Liver (tissue), 9 donors: ENCODE measurements around the gene LAMTOR4. TPM values are rescaled to one million over a fixed set of nuclear protein-coding genes. Genes with fewer than 3 reads are reported as not detected.

ENCODE experiments used
- DNase-seq: peaks from one replicate; pipeline ENCODE4 v3.0.0-alpha.2; 2017; ENCODE audit warnings: low spot score
- H3K27ac ChIP-seq, 2 donors: one replicate each; pipeline ENCODE4 v1.7.0; 2013; ENCODE audit warnings: inconsistent platforms in 2 of 2, low read length in 2 of 2, control low read depth in 1 of 2, low read depth in 1 of 2, mild to moderate bottlenecking in 1 of 2
- H3K27me3 ChIP-seq, 4 donors: one replicate each; pipeline versions ENCODE4 v1.6.1 to v1.7.0; 2013; ENCODE audit warnings: low read length in 3 of 4, inconsistent platforms in 1 of 4, mild to moderate bottlenecking in 1 of 4, moderate library complexity in 1 of 4; ENCODE audit not compliant: control insufficient read depth in 4 of 4, insufficient read depth in 4 of 4
- H3K36me3 ChIP-seq, 4 donors: one replicate each; pipeline versions ENCODE4 v1.6.1 to v1.7.0; 2013; ENCODE audit warnings: low read length in 3 of 4, mild to moderate bottlenecking in 3 of 4, low read depth in 1 of 4, moderate library complexity in 1 of 4; ENCODE audit not compliant: control insufficient read depth in 4 of 4, insufficient read depth in 3 of 4
- H3K4me1 ChIP-seq, 4 donors: one replicate each; pipeline versions ENCODE4 v1.6.1 to v1.7.0; 2013; ENCODE audit warnings: low read length in 3 of 4, mild to moderate bottlenecking in 3 of 4, moderate library complexity in 1 of 4; ENCODE audit not compliant: control insufficient read depth in 4 of 4, insufficient read depth in 4 of 4
- H3K4me3 ChIP-seq, 3 donors: one replicate each; pipeline versions ENCODE4 v1.6.1 to v1.7.0; 2013; ENCODE audit warnings: low read length in 3 of 3, control low read depth in 1 of 3, low read depth in 1 of 3, mild to moderate bottlenecking in 1 of 3
- H3K9ac ChIP-seq, 2 donors: one replicate each; pipeline ENCODE4 v1.7.0; 2013; ENCODE audit warnings: low read length in 2 of 2, mild to moderate bottlenecking in 2 of 2, moderate library complexity in 2 of 2, control low read depth in 1 of 2, low read depth in 1 of 2
- H3K9me3 ChIP-seq, 4 donors: one replicate each; pipeline versions ENCODE4 v1.6.1 to v1.7.0; 2013; ENCODE audit warnings: low read length in 3 of 4; ENCODE audit not compliant: control insufficient read depth in 4 of 4
- EGR1 ChIP-seq, 2 donors: IDR thresholded peaks; 2 replicates each; pipeline ENCODE4 v1.6.1; 2016 to 2018; ENCODE audit warnings: antibody characterized with exemption in 2 of 2, low read depth in 2 of 2
- FOXA1 ChIP-seq: IDR thresholded peaks from 2 replicates; pipeline ENCODE4 v1.6.1; 2016; ENCODE audit warnings: antibody characterized with exemption
- HNF4A ChIP-seq, 2 donors: conservative IDR thresholded peaks; 2 replicates each; pipeline ENCODE4 v1.6.1; 2016; ENCODE audit warnings: antibody characterized with exemption in 2 of 2, mild to moderate bottlenecking in 2 of 2
- HNF4G ChIP-seq: IDR thresholded peaks from 2 replicates; pipeline ENCODE4 v1.6.1; 2016; ENCODE audit warnings: antibody characterized with exemption
- JUND ChIP-seq, 2 donors: IDR thresholded peaks; 2 replicates each; pipeline ENCODE4 v1.6.1; 2016; ENCODE audit warnings: antibody characterized with exemption in 2 of 2
- NR2F2 ChIP-seq: IDR thresholded peaks from 2 replicates; pipeline ENCODE4 v1.6.1; 2016; ENCODE audit warnings: antibody characterized with exemption
- RAD21 ChIP-seq, 2 donors: IDR thresholded peaks; 2 replicates each; pipeline ENCODE4 v1.6.1; 2016; ENCODE audit warnings: antibody characterized with exemption in 2 of 2, mild to moderate bottlenecking in 2 of 2
- RXRA ChIP-seq, 2 donors: IDR thresholded peaks; 2 replicates each; pipeline ENCODE4 v1.6.1; 2017 to 2018; ENCODE audit warnings: antibody characterized with exemption in 2 of 2, mild to moderate bottlenecking in 1 of 2
- SP1 ChIP-seq: IDR thresholded peaks from 2 replicates; pipeline ENCODE4 v1.6.1; 2018; ENCODE audit warnings: antibody characterized with exemption, mild to moderate bottlenecking
- YY1 ChIP-seq: IDR thresholded peaks from 2 replicates; pipeline ENCODE4 v1.6.1; 2016; ENCODE audit warnings: antibody characterized with exemption, mild to moderate bottlenecking
- WGBS: extraction: QIAGEN DNeasy Blood & Tissue Kit; methylation state at CpG from one replicate; pipeline ENCODE4 v1.1.7; 2013; 5-methylcytosine and 5-hydroxymethylcytosine counted together
- polyA plus RNA-seq, 2 donors: library from polyadenylated mRNA; stranded (reverse) in 1 of 2; unstranded in 1 of 2; fragments of 200-250 nt in 1 of 2; fragments of >200 nt in 1 of 2; fragmentation: Nextera tagmentation in 1 of 2; extraction: Ambion mirVana in 1 of 2; gene quantifications; one replicate each; pipeline versions ENCODE4 v1.2.1 to v1.2.3, GENCODE V29; 2013 to 2015
- total RNA-seq, 2 donors: library from RNA; depleted of rRNA; stranded (reverse); fragments of >200 nt; gene quantifications; one replicate each; pipeline ENCODE4 v1.2.3, GENCODE V29; 2014
- TF ChIP-seq, protein P1 (sequence below): IDR thresholded peaks from 2 replicates; pipeline ENCODE4 v1.6.1; 2016; ENCODE audit warnings: antibody characterized with exemption
- TF ChIP-seq, protein P2 (sequence below): IDR thresholded peaks from 2 replicates; pipeline ENCODE4 v1.6.1; 2016; ENCODE audit warnings: antibody characterized with exemption
- TF ChIP-seq, protein P3 (sequence below): fragments of 150-350 bp; IDR thresholded peaks from 2 replicates; pipeline ENCODE4 v1.5.1; 2017; ENCODE audit warnings: improper control_type of control experiment, low read depth, low read length; ENCODE audit not compliant: missing input control
- TF ChIP-seq, protein P4 (sequence below): IDR thresholded peaks from 2 replicates; pipeline ENCODE4 v1.6.1; 2016; ENCODE audit warnings: antibody characterized with exemption
- donor health status: healthy.
- donor health status: healthy.
- donor health status: healthy.
- donor health status: healthy.
- donor health status: healthy.

LAMTOR4 gene
- total and polyA plus RNA-seq, 4 donors = 28.4 to 112 (median 57.7) TPM

DNA sequence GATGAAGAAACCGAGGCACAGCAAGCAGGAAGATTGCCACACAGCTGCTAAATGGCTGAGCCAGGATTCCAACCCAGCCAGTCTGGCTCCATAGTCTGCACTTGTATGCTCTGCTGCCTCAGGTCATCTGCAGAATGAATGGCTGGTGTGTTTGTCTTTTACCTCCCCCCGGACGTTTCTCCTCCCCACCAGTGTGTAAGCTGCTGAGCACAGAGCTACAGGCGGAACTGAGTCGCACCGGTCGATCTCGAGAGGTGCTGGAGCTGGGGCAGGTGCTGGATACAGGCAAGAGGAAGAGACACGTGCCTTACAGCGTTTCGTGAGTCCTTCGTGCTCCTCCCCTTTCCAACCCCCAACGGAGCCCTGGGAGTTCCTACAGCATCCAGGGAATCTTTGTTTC is 26.7 kb upstream of the LAMTOR4 start:
- DNase-seq = no peak
- H3K27me3 ChIP-seq = no peaks in the 10 kb centered on the region
- H3K27ac ChIP-seq = no peak overlapping the region
- WGBS = 57% methylated on average over 13 of the region's 13 CpGs
- peaks cover 6 to 37% (median 25%) of the 10 kb centered on the region in 4 donors for H3K4me1 ChIP-seq
- TF ChIP-seq, protein P1, sequence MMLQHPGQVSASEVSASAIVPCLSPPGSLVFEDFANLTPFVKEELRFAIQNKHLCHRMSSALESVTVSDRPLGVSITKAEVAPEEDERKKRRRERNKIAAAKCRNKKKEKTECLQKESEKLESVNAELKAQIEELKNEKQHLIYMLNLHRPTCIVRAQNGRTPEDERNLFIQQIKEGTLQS = no peak
- no peak for TF ChIP-seq RAD21 (IDR thresholded peaks at IDR 0.05)
- TF ChIP-seq, protein P2, sequence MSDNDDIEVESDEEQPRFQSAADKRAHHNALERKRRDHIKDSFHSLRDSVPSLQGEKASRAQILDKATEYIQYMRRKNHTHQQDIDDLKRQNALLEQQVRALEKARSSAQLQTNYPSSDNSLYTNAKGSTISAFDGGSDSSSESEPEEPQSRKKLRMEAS = no peak
- TF ChIP-seq, protein P3, sequence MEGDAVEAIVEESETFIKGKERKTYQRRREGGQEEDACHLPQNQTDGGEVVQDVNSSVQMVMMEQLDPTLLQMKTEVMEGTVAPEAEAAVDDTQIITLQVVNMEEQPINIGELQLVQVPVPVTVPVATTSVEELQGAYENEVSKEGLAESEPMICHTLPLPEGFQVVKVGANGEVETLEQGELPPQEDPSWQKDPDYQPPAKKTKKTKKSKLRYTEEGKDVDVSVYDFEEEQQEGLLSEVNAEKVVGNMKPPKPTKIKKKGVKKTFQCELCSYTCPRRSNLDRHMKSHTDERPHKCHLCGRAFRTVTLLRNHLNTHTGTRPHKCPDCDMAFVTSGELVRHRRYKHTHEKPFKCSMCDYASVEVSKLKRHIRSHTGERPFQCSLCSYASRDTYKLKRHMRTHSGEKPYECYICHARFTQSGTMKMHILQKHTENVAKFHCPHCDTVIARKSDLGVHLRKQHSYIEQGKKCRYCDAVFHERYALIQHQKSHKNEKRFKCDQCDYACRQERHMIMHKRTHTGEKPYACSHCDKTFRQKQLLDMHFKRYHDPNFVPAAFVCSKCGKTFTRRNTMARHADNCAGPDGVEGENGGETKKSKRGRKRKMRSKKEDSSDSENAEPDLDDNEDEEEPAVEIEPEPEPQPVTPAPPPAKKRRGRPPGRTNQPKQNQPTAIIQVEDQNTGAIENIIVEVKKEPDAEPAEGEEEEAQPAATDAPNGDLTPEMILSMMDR = no peak
- no peak for TF ChIP-seq YY1
- no peak for TF ChIP-seq JUND (IDR thresholded peaks at IDR 0.05)
- TF ChIP-seq HNF4G = no peak
- no peak for TF ChIP-seq NR2F2
- TF ChIP-seq HNF4A (conservative IDR thresholded peaks at IDR 0.05) = no peak
- TF ChIP-seq, protein P4, sequence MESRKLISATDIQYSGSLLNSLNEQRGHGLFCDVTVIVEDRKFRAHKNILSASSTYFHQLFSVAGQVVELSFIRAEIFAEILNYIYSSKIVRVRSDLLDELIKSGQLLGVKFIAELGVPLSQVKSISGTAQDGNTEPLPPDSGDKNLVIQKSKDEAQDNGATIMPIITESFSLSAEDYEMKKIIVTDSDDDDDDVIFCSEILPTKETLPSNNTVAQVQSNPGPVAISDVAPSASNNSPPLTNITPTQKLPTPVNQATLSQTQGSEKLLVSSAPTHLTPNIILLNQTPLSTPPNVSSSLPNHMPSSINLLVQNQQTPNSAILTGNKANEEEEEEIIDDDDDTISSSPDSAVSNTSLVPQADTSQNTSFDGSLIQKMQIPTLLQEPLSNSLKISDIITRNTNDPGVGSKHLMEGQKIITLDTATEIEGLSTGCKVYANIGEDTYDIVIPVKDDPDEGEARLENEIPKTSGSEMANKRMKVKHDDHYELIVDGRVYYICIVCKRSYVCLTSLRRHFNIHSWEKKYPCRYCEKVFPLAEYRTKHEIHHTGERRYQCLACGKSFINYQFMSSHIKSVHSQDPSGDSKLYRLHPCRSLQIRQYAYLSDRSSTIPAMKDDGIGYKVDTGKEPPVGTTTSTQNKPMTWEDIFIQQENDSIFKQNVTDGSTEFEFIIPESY = no peak
- no peak for TF ChIP-seq EGR1 (IDR thresholded peaks at IDR 0.05; ENCODE audit: low read depth in 2 of 2)
- TF ChIP-seq RXRA (IDR thresholded peaks at IDR 0.05) = no peak
- H3K9ac ChIP-seq = no peak overlapping the region
- H3K36me3 ChIP-seq = no peaks in the 10 kb centered on the region
- no peaks in the 10 kb centered on the region for H3K9me3 ChIP-seq
- H3K4me3 ChIP-seq = no peak overlapping the region

DNA sequence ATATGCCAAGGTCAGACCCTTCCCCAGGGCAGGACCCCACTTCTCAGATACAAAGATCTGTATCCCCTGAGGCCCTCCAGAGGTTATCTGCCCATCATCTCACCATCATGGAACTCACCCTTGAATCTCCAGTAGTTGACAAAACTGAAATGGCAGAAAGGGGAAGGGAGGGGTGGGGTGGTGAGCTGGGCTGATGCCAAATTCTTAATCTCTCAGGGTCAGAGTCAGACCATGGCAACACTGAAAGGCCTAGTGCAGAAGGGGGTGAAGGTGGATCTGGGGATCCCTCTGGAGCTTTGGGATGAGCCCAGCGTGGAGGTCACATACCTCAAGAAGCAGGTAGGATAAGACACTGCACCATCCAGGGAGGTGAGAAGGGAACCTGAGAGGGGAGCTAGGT is 26.1 kb upstream of the LAMTOR4 start:
- Histone ChIP-seq H3K4me1 (peaks cover 6 to 39% (median 27%) of the 10 kb centered on the region in 4 donors), H3K27ac (no peak overlapping the region), H3K9me3 (no peaks in the 10 kb centered on the region), H3K27me3 (no peaks in the 10 kb centered on the region), H3K9ac (no peak overlapping the region), H3K36me3 (no peaks in the 10 kb centered on the region), H3K4me3 (no peak overlapping the region)
- DNase-seq = peak; percentile 76
- no peak for TF ChIP-seq SP1
- no peak for TF ChIP-seq NR2F2
- no peak for TF ChIP-seq HNF4A (conservative IDR thresholded peaks at IDR 0.05)
- no peak for TF ChIP-seq RXRA (IDR thresholded peaks at IDR 0.05)
- TF ChIP-seq, protein P3 = no peak
- no peak for TF ChIP-seq FOXA1
- no peak for TF ChIP-seq EGR1 (IDR thresholded peaks at IDR 0.05; ENCODE audit: low read depth in 2 of 2)
- TF ChIP-seq, protein P2 = no peak
- no peak for TF ChIP-seq HNF4G
- TF ChIP-seq, protein P1 = no peak
- WGBS = 100% methylated on average over 1 of the region's 1 CpG
